Endodermal cell (in vitro differentiated cells): ENCODE measurements around the gene MSMB. TPM values are rescaled to one million over a fixed set of nuclear protein-coding genes. Genes with fewer than 3 reads are reported as not detected.
A peak's percentile ranks its signal among the peaks of the same experiment; 100 is the strongest.

ENCODE experiments used
- DNase-seq: peaks from one replicate; pipeline ENCODE4 v3.0.0-alpha.2; 2017
- H3K27ac ChIP-seq: 2 replicates; pipeline ENCODE4 v1.5.1; 2013; ENCODE audit warnings: mild to moderate bottlenecking, low read depth, low read length, moderate library complexity
- H3K27me3 ChIP-seq: 2 replicates; pipeline ENCODE4 v1.6.1; 2013; ENCODE audit warnings: mild to moderate bottlenecking, low read length, moderate library complexity; ENCODE audit not compliant: insufficient read depth, control insufficient read depth, poor library complexity, severe bottlenecking
- H3K36me3 ChIP-seq: 2 replicates; pipeline ENCODE4 v1.7.0; 2013; ENCODE audit warnings: mild to moderate bottlenecking, low read length, moderate library complexity; ENCODE audit not compliant: control insufficient read depth, insufficient read depth
- H3K4me1 ChIP-seq: one replicate; pipeline ENCODE4 v1.7.0; 2013; ENCODE audit warnings: low read length; ENCODE audit not compliant: control insufficient read depth, insufficient read depth
- H3K4me3 ChIP-seq: 2 replicates; pipeline ENCODE4 v1.5.1; 2013; ENCODE audit warnings: mild to moderate bottlenecking, low read length, moderate library complexity
- H3K9ac ChIP-seq: 2 replicates; pipeline ENCODE4 v1.6.1; 2013; ENCODE audit warnings: mild to moderate bottlenecking, low read length, moderate library complexity; ENCODE audit not compliant: poor library complexity, severe bottlenecking; ENCODE audit errors: extremely low read depth
- H3K9me3 ChIP-seq: 2 replicates; pipeline ENCODE4 v1.6.1; 2013; ENCODE audit warnings: mild to moderate bottlenecking, low read length, moderate library complexity; ENCODE audit not compliant: control insufficient read depth
- H3K27ac Mint-ChIP-seq: 2 replicates; pipeline ENCODE4 v1.8.0; 2020; ENCODE audit warnings: mixed read lengths
- H3K27me3 Mint-ChIP-seq: 2 replicates; pipeline ENCODE4 v1.8.0; 2021; ENCODE audit warnings: mild to moderate bottlenecking, mixed read lengths; ENCODE audit not compliant: insufficient read depth
- H3K36me3 Mint-ChIP-seq: 2 replicates; pipeline ENCODE4 v1.8.0; 2020; ENCODE audit warnings: low read depth, mixed read lengths
- H3K4me1 Mint-ChIP-seq: 2 replicates; pipeline ENCODE4 v1.8.0; 2020; ENCODE audit warnings: mixed read lengths
- H3K4me3 Mint-ChIP-seq: 2 replicates; pipeline ENCODE4 v1.8.0; 2020; ENCODE audit warnings: mild to moderate bottlenecking, moderate library complexity, mixed read lengths
- H3K9me3 Mint-ChIP-seq: 2 replicates; pipeline ENCODE4 v1.8.0; 2020; ENCODE audit warnings: mild to moderate bottlenecking, mixed read lengths
- CTCF ChIP-seq: fragments of 200-600 bp; sonication (generic); conservative IDR thresholded peaks from 2 replicates; pipeline ENCODE4 v1.5.0; 2021; ENCODE audit warnings: antibody characterized with exemption, mild to moderate bottlenecking
- WGBS, 2 experiments: methylation state at CpG; one replicate each; pipeline versions ENCODE4 v1.1.5 to v1.1.7; 2013; ENCODE audit warnings: missing lambda C conversion rate in 2 of 2, mixed read lengths in 1 of 2; ENCODE audit not compliant: insufficient coverage in 1 of 2, insufficient read length in 1 of 2; 5-methylcytosine and 5-hydroxymethylcytosine counted together
- total RNA-seq, 2 donors: library from RNA; stranded (reverse); fragmentation: NEBNext Ultra II Directional in 1 of 2; extraction: Animal tissue kit (Norgen Biotek cat#: 25700) in 1 of 2; gene quantifications; 2 replicates in 1 of 2; 3 replicates in 1 of 2; pipeline ENCODE4 v1.2.1, GENCODE V29; 2021

Gene MSMB
- total RNA-seq, 2 donors from 2014 or later, result 2.4 to 2.9 TPM

- Mint-ChIP-seq H3K4me1 (peaks cover 29% of the 10 kb centered on the region), H3K9me3 (peaks cover 17% of the 10 kb centered on the region), H3K4me3 (no peak overlapping the region), H3K27ac (no peak overlapping the region), H3K27me3 (peaks cover 18% of the 10 kb centered on the region), H3K36me3 (no peaks in the 10 kb centered on the region)
- no peak overlapping the region for H3K9ac ChIP-seq
- H3K27me3 ChIP-seq, result no peaks in the 10 kb centered on the region
- H3K4me3 ChIP-seq, result no peak overlapping the region
- no peaks in the 10 kb centered on the region for H3K36me3 ChIP-seq
- peaks cover 13% of the 10 kb centered on the region for H3K9me3 ChIP-seq
- TF ChIP-seq CTCF, result no peak
- no peak overlapping the region for H3K27ac ChIP-seq
- no peaks in the 10 kb centered on the region for H3K4me1 ChIP-seq
- 100% methylated on average over 1 of the region's 1 CpG; no CpG with 5 or more reads in 1 of the 2 experiments for WGBS, 2 experiments
- no peak for DNase-seq
Observed at GRCh38 chr10:46073564-46073963, 27.5 kb upstream of the MSMB start.

- H3K27ac ChIP-seq, result no peak overlapping the region
- peaks cover 18% of the 10 kb centered on the region for H3K9me3 ChIP-seq
- peaks cover 21% of the 10 kb centered on the region for H3K9me3 Mint-ChIP-seq
- peak overlapping the region; percentile 18 for H3K27ac Mint-ChIP-seq
- H3K27me3 ChIP-seq, result no peaks in the 10 kb centered on the region
- H3K4me1 ChIP-seq, result no peaks in the 10 kb centered on the region
- DNase-seq, result no peak
- peaks cover 27% of the 10 kb centered on the region for H3K4me1 Mint-ChIP-seq
- no peaks in the 10 kb centered on the region for H3K36me3 ChIP-seq
- H3K36me3 Mint-ChIP-seq, result peaks cover 2% of the 10 kb centered on the region
- WGBS, 2 experiments, result 74 to 75% methylated on average over 6 of the region's 6 CpGs
- no peak overlapping the region for H3K9ac ChIP-seq
- H3K27me3 Mint-ChIP-seq, result peaks cover 20% of the 10 kb centered on the region
- H3K4me3 ChIP-seq, result no peak overlapping the region
- H3K4me3 Mint-ChIP-seq, result no peak overlapping the region
- TF ChIP-seq CTCF, result no peak
Observed at GRCh38 chr10:46070749-46071148, 24.7 kb upstream of the MSMB start.

GRCh38 chr10:46069771-46070463, 23.8 kb upstream of the MSMB start:
- WGBS, 2 experiments, result 89 to 93% methylated on average over 2 to 6 of the region's 6 CpGs
- Histone ChIP-seq H3K27ac (no peak overlapping the region), H3K9me3 (peaks cover 18% of the 10 kb centered on the region), H3K4me1 (no peaks in the 10 kb centered on the region), H3K4me3 (no peak overlapping the region), H3K27me3 (no peaks in the 10 kb centered on the region), H3K9ac (no peak overlapping the region), H3K36me3 (no peaks in the 10 kb centered on the region)
- peaks cover 2% of the 10 kb centered on the region for H3K36me3 Mint-ChIP-seq
- no peak for DNase-seq
- peaks cover 20% of the 10 kb centered on the region for H3K27me3 Mint-ChIP-seq
- no peak overlapping the region for H3K4me3 Mint-ChIP-seq
- no peak overlapping the region for H3K27ac Mint-ChIP-seq
- TF ChIP-seq CTCF, result peak; percentile 39
- peaks cover 21% of the 10 kb centered on the region for H3K9me3 Mint-ChIP-seq
- H3K4me1 Mint-ChIP-seq, result peaks cover 24% of the 10 kb centered on the region
